H1 (cell line): ENCODE results near the gene DAND5. TPM values are rescaled to one million over a fixed set of nuclear protein-coding genes. Genes with fewer than 3 reads are reported as not detected.

Source experiments
- CTCF ChIA-PET: fragments of 300-600 bp; sonication (Branson Sonifier 250); formaldehyde crosslinking; loops from one replicate; lab custom pipeline; 2021; ENCODE audit not compliant: partially characterized antibody; lab: Charles Lee
- POLR2A ChIA-PET: fragments of 300-600 bp; sonication (Branson Sonifier 250); formaldehyde crosslinking; loops from one replicate; lab custom pipeline; 2021; ENCODE audit warnings: inconsistent platforms; ENCODE audit not compliant: partially characterized antibody; lab: Charles Lee
- DNase-seq, 2 experiments: peaks; one replicate each; pipeline versions ENCODE4 v3.0.0 to v3.0.0-alpha.2; 2010 to 2022; ENCODE audit warnings: low spot score in 2 of 2, low read depth in 1 of 2, mixed read lengths in 1 of 2
- FAIRE-seq: peaks from 2 replicates; lab custom pipeline; 2011; peaks lifted over from hg19 to GRCh38; lab: Jason Lieb, UNC
- H2AFZ ChIP-seq: 2 replicates; pipeline ENCODE4 v1.8.1; 2012; ENCODE audit warnings: low read length, inconsistent platforms
- H2AK5ac ChIP-seq: 2 replicates; pipeline ENCODE4 v1.6.1; 2013; ENCODE audit warnings: low read depth, low read length
- H2BK120ac ChIP-seq: replicated peaks from 2 replicates; pipeline ENCODE3; 2013; ENCODE audit warnings: low read depth, low read length, inconsistent platforms
- H2BK12ac ChIP-seq: 2 replicates; pipeline ENCODE4 v1.6.1; 2013; ENCODE audit warnings: low read depth, low read length
- H2BK15ac ChIP-seq: 2 replicates; pipeline ENCODE4 v1.6.1; 2013; ENCODE audit warnings: low read length
- H2BK20ac ChIP-seq: 2 replicates; pipeline ENCODE4 v1.6.1; 2013; ENCODE audit warnings: low read length
- H2BK5ac ChIP-seq: 2 replicates; pipeline ENCODE4 v1.6.1; 2013; ENCODE audit warnings: low read depth, low read length
- H3K14ac ChIP-seq: 2 replicates; pipeline ENCODE4 v1.6.1; 2013; ENCODE audit warnings: inconsistent platforms; ENCODE audit not compliant: insufficient read length
- H3K18ac ChIP-seq: 2 replicates; pipeline ENCODE4 v1.6.1; 2013; ENCODE audit warnings: low read length; ENCODE audit errors: extremely low read depth
- H3K23ac ChIP-seq: 2 replicates; pipeline ENCODE4 v1.6.1; 2013; ENCODE audit warnings: inconsistent platforms; ENCODE audit not compliant: insufficient read length
- H3K23me2 ChIP-seq: 2 replicates; pipeline ENCODE4 v1.6.1; 2013; ENCODE audit warnings: low read depth, low read length
- H3K27ac ChIP-seq: 2 replicates; pipeline ENCODE4 v1.6.1; 2011; ENCODE audit warnings: low read depth, low read length, inconsistent platforms
- H3K27me3 ChIP-seq, 4 experiments: replicated peaks in 1 of 4; 1 replicate in 1 of 4; 2 replicates in 3 of 4; pipeline versions ENCODE4 v1.6.1 to v1.8.1; 2011 to 2013; ENCODE audit warnings: low read length in 3 of 4, mild to moderate bottlenecking in 3 of 4, inconsistent platforms in 2 of 4, mixed read lengths in 2 of 4, moderate library complexity in 1 of 4; ENCODE audit not compliant: control insufficient read depth in 3 of 4, insufficient read depth in 3 of 4; ENCODE audit errors: extremely low read depth in 1 of 4
- H3K36me3 ChIP-seq, 4 experiments: 2 replicates each; pipeline versions ENCODE4 v1.6.1 to v1.8.1; 2011 to 2013; ENCODE audit warnings: mild to moderate bottlenecking in 4 of 4, low read length in 3 of 4, moderate library complexity in 2 of 4, control low read depth in 1 of 4, inconsistent platforms in 1 of 4; ENCODE audit not compliant: insufficient read depth in 4 of 4, control insufficient read depth in 2 of 4
- H3K4ac ChIP-seq: replicated peaks from 2 replicates; pipeline ENCODE3; 2013; ENCODE audit warnings: low read length, low read depth, mixed read lengths, inconsistent platforms; ENCODE audit not compliant: insufficient read length
- H3K4me1 ChIP-seq, 4 experiments: replicated peaks in 1 of 4; 1 replicate in 1 of 4; 2 replicates in 3 of 4; pipeline versions ENCODE4 v1.6.1 to v1.8.1; 2011 to 2013; ENCODE audit warnings: low read length in 3 of 4, inconsistent platforms in 2 of 4, mixed read lengths in 1 of 4; ENCODE audit not compliant: insufficient read depth in 4 of 4, control insufficient read depth in 3 of 4
- H3K4me2 ChIP-seq, 2 experiments: 2 replicates each; pipeline versions ENCODE4 v1.6.1 to v1.8.1; 2011 to 2013; ENCODE audit warnings: low read depth in 2 of 2, low read length in 2 of 2, control low read depth in 1 of 2, inconsistent platforms in 1 of 2, mild to moderate bottlenecking in 1 of 2; ENCODE audit not compliant: insufficient read depth in 1 of 2
- H3K4me3 ChIP-seq, 4 experiments: fragments of 200-600, 300-600 bp in 1 of 4; sonication (generic), shearing (Covaris generic), sonication (Bioruptor Twin) in 1 of 4; 2 replicates each; pipeline versions ENCODE4 v1.5.1 to v1.8.1; 2011 to 2016; ENCODE audit warnings: low read length in 4 of 4, low read depth in 3 of 4, control low read depth in 2 of 4, inconsistent platforms in 2 of 4, mild to moderate bottlenecking in 2 of 4, mixed read lengths in 1 of 4, moderate library complexity in 1 of 4; ENCODE audit not compliant: insufficient read depth in 2 of 4; ENCODE audit errors: extremely low read depth in 1 of 4
- H3K56ac ChIP-seq: replicated peaks from 2 replicates; pipeline ENCODE3; 2013; ENCODE audit warnings: low read depth, mild to moderate bottlenecking, mixed read lengths, low read length, inconsistent platforms; ENCODE audit not compliant: insufficient read length
- H3K79me1 ChIP-seq: 2 replicates; pipeline ENCODE4 v1.6.1; 2013; ENCODE audit warnings: low read depth, low read length, control low read depth
- H3K79me2 ChIP-seq, 2 experiments: 2 replicates each; pipeline versions ENCODE4 v1.6.1 to v1.8.1; 2012 to 2013; ENCODE audit warnings: low read length in 2 of 2, mild to moderate bottlenecking in 2 of 2, inconsistent platforms in 1 of 2; ENCODE audit not compliant: insufficient read depth in 2 of 2, control insufficient read depth in 1 of 2
- H3K9ac ChIP-seq, 4 experiments: replicated peaks in 1 of 4; 1 replicate in 1 of 4; 2 replicates in 3 of 4; pipeline versions ENCODE4 v1.6.1 to v1.8.1; 2011 to 2013; ENCODE audit warnings: low read depth in 3 of 4, low read length in 3 of 4, control low read depth in 2 of 4, mild to moderate bottlenecking in 2 of 4, moderate library complexity in 2 of 4, inconsistent platforms in 1 of 4; ENCODE audit errors: extremely low read depth in 1 of 4
- H3K9me3 ChIP-seq, 2 experiments: 2 replicates each; pipeline versions ENCODE4 v1.6.1 to v1.8.1; 2012 to 2013; ENCODE audit warnings: mild to moderate bottlenecking in 2 of 2, moderate library complexity in 2 of 2, control low read depth in 1 of 2, inconsistent platforms in 1 of 2, low read depth in 1 of 2, low read length in 1 of 2, mixed read lengths in 1 of 2; ENCODE audit not compliant: insufficient read depth in 2 of 2
- H4K20me1 ChIP-seq, 2 experiments: replicated peaks in 1 of 2; 2 replicates each; pipeline versions ENCODE3 to v1.8.1; 2011 to 2013; ENCODE audit warnings: inconsistent platforms in 2 of 2, low read length in 2 of 2, mild to moderate bottlenecking in 1 of 2; ENCODE audit not compliant: insufficient read depth in 2 of 2, control insufficient read depth in 1 of 2
- H4K5ac ChIP-seq: 2 replicates; pipeline ENCODE4 v1.6.1; 2013; ENCODE audit warnings: low read length, low read depth, mixed read lengths, inconsistent platforms; ENCODE audit not compliant: insufficient read length
- H4K8ac ChIP-seq: 2 replicates; pipeline ENCODE4 v1.8.0; 2013; ENCODE audit warnings: mild to moderate bottlenecking, moderate library complexity, low read length, inconsistent platforms; ENCODE audit not compliant: insufficient read depth; ENCODE audit errors: extremely low read depth
- H4K91ac ChIP-seq: replicated peaks from 2 replicates; pipeline ENCODE3; 2013; ENCODE audit warnings: low read length, mixed read lengths, inconsistent platforms; ENCODE audit not compliant: insufficient read length
- ASH2L ChIP-seq: fragments of 200-600, 300-600 bp; sonication (generic); IDR thresholded peaks from one replicate; pipeline ENCODE4 v1.7.1; 2017; ENCODE audit warnings: low read length
- BACH1 ChIP-seq: IDR thresholded peaks from 2 replicates; pipeline ENCODE4 v1.6.1; 2012; ENCODE audit warnings: low read length, improper control_type of control experiment
- EGR1 ChIP-seq: IDR thresholded peaks from 2 replicates; pipeline ENCODE4 v1.6.1; 2011; ENCODE audit warnings: low read depth, low read length, borderline replicate concordance
- EP300 ChIP-seq, 2 experiments: IDR thresholded peaks; 1 replicate in 1 of 2; 2 replicates in 1 of 2; pipeline ENCODE4 v1.6.1; 2011 to 2012; ENCODE audit warnings: low read depth in 2 of 2, low read length in 2 of 2, mild to moderate bottlenecking in 2 of 2, borderline replicate concordance in 1 of 2, inconsistent platforms in 1 of 2, moderate library complexity in 1 of 2
- EZH2 ChIP-seq: fragments of 200-600 bp; sonication (generic); IDR thresholded peaks from 2 replicates; pipeline ENCODE4 v1.7.1; 2012; ENCODE audit warnings: low read depth, mild to moderate bottlenecking, moderate library complexity, low read length, inconsistent platforms; ENCODE audit not compliant: severe bottlenecking
- GABPA ChIP-seq: IDR thresholded peaks from 2 replicates; pipeline ENCODE4 v1.6.1; 2011; ENCODE audit warnings: mild to moderate bottlenecking, low read length, moderate library complexity, borderline replicate concordance; ENCODE audit not compliant: insufficient read depth
- POU5F1 ChIP-seq: IDR thresholded peaks from 2 replicates; pipeline ENCODE4 v1.6.1; 2011; ENCODE audit warnings: low read depth, mild to moderate bottlenecking, low read length, moderate library complexity
- SIN3A ChIP-seq, 2 experiments: IDR thresholded peaks in 1 of 2; conservative IDR thresholded peaks in 1 of 2; 2 replicates each; pipeline ENCODE4 v1.6.1; 2011 to 2012; ENCODE audit warnings: low read length in 2 of 2, improper control_type of control experiment in 1 of 2, low read depth in 1 of 2, mild to moderate bottlenecking in 1 of 2
- SP1 ChIP-seq: IDR thresholded peaks from 2 replicates; pipeline ENCODE4 v1.6.1; 2011; ENCODE audit warnings: low read depth, low read length
- SP4 ChIP-seq: IDR thresholded peaks from 2 replicates; pipeline ENCODE4 v1.6.1; 2012; ENCODE audit warnings: low read length, inconsistent platforms
- TCF12 ChIP-seq: IDR thresholded peaks from 2 replicates; pipeline ENCODE4 v1.6.1; 2011; ENCODE audit warnings: low read depth, mild to moderate bottlenecking, low read length
- ZNF274 ChIP-seq: IDR thresholded peaks from 2 replicates; pipeline ENCODE4 v1.7.0; 2012; ENCODE audit warnings: low read length, borderline replicate concordance; ENCODE audit errors: extremely low read depth
- WGBS, 2 experiments: shearing (Covaris generic) in 1 of 2; methylation state at CpG; one replicate each; pipeline versions ENCODE4 v1.1.6 to v1.1.7; 2013 to 2015; ENCODE audit warnings: low lambda C conversion rate in 2 of 2, mixed read lengths in 2 of 2, inconsistent platforms in 1 of 2, low coverage in 1 of 2, missing lambda C conversion rate in 1 of 2; ENCODE audit not compliant: insufficient replicate concordance in 2 of 2, insufficient coverage in 1 of 2, insufficient read length in 1 of 2; ENCODE audit errors: extremely low coverage in 1 of 2, missing lambda C conversion rate in 1 of 2; 5-methylcytosine and 5-hydroxymethylcytosine counted together
- polyA plus RNA-seq, 7 experiments: library from polyadenylated mRNA; depleted of rRNA in 3 of 7; stranded (reverse) in 5 of 7; unstranded in 2 of 7; fragments of >200 nt in 5 of 7; fragments of 200-250 nt in 2 of 7; gene quantifications; 1 replicate in 5 of 7; 2 replicates in 1 of 7; 4 replicates in 1 of 7; pipeline versions ENCODE4 v1.2.1 to v1.2.3, GENCODE V29; 2011 to 2013; ENCODE audit warnings: missing spikeins in 2 of 7, mixed read lengths in 2 of 7
- total RNA-seq: library from RNA; stranded (reverse); fragmentation: NEBNext Ultra II Directional; extraction: Animal tissue kit (Norgen Biotek cat#: 25700); gene quantifications from 2 replicates; pipeline ENCODE4 v1.2.1, GENCODE V29; 2021
- TF ChIP-seq, protein P1 (sequence below): IDR thresholded peaks from 2 replicates; pipeline ENCODE4 v1.6.1; 2012; ENCODE audit warnings: inconsistent platforms

Gene DAND5
- total and polyA plus RNA-seq, 2 of the 8 experiments (the other 6 are each of a cell fraction or from before 2014, with no cell fraction given), result 0.14 to 0.17 TPM

GRCh38 chr19:12990853-12991252 lies 21.5 kb downstream of the DAND5 start:
- FAIRE-seq (no peak), DNase-seq (no peak)
- no peaks in the 10 kb centered on the region for H3K9me3 ChIP-seq
- H3K23me2 ChIP-seq, result peaks cover 22% of the 10 kb centered on the region
- peaks cover 27 to 62% (median 57%) of the 10 kb centered on the region in 4 experiments for H3K27me3 ChIP-seq
- H3K4me3 ChIP-seq, result no peak overlapping the region
- H4K91ac ChIP-seq, result peak overlapping the region; percentile 17
- H2BK120ac ChIP-seq, result no peak overlapping the region
- CTCF ChIA-PET, result interaction anchor here (2.7 kb wide), 1 partner anchor 20 kb away, joined by 8 read pairs; no protein-coding TSS in a partner anchor
- H3K4ac ChIP-seq, result no peak overlapping the region
- no peak overlapping the region for H3K56ac ChIP-seq
- peak overlapping the region; percentile 32 for H3K18ac ChIP-seq
- peak overlapping the region; percentile 100 for H2BK15ac ChIP-seq
- no peak overlapping the region for H2AFZ ChIP-seq
- H4K8ac ChIP-seq, result no peak overlapping the region
- H2BK5ac ChIP-seq, result peak overlapping the region; percentile 60; the same call in 1 of the 2 replicates
- POLR2A ChIA-PET, result interaction anchor here (1.0 to 1.2 kb wide), 2 partner anchors 16 to 22 kb away, joined by 3 read pairs; no protein-coding TSS in a partner anchor
- H3K79me1 ChIP-seq, result peaks cover 3% of the 10 kb centered on the region; the same call in 1 of the 2 replicates
- no peak overlapping the region for H4K5ac ChIP-seq
- no peak overlapping the region for H3K14ac ChIP-seq
- H3K9ac ChIP-seq, result 0 out of 7 replicates have a peak overlapping the region, but pooled peaks of 1 of the 4 experiments have one; percentile 5
- peak overlapping the region; percentile 86 for H2BK20ac ChIP-seq
- H3K79me2 ChIP-seq, result no peaks in the 10 kb centered on the region
- peaks cover 4 to 25% of the 10 kb centered on the region in 2 experiments for H4K20me1 ChIP-seq
- H3K4me1 ChIP-seq, result peaks cover 0 to 11% (median 6%) of the 10 kb centered on the region in 4 experiments; a peak in 5 of 7 replicates
- no peak overlapping the region for H3K23ac ChIP-seq
- WGBS, 2 experiments, result 62% methylated on average over 3 of the region's 3 CpGs; no CpG with 5 or more reads in 1 of the 2 experiments
- peaks cover 0 to 4% (median 0%) of the 10 kb centered on the region in 4 experiments; a peak in 1 of 8 replicates for H3K36me3 ChIP-seq
- peak overlapping the region; percentile 100 for H2AK5ac ChIP-seq
- H2BK12ac ChIP-seq, result peak overlapping the region; percentile 99
- H3K27ac ChIP-seq, result no peak overlapping the region
- H3K4me2 ChIP-seq, result peak overlapping the region in 1 of 2 experiments; percentile 42; a peak in 2 of 4 replicates
- no peak for TF ChIP-seq SIN3A (conservative IDR thresholded peaks at IDR 0.05 in 1 of 2, IDR thresholded peaks at IDR 0.05 in 1 of 2; ENCODE audit: low read depth in 1 of 2, low read length in 2 of 2)
- TF ChIP-seq, protein P1, sequence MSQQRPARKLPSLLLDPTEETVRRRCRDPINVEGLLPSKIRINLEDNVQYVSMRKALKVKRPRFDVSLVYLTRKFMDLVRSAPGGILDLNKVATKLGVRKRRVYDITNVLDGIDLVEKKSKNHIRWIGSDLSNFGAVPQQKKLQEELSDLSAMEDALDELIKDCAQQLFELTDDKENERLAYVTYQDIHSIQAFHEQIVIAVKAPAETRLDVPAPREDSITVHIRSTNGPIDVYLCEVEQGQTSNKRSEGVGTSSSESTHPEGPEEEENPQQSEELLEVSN, result no peak
- TF ChIP-seq EZH2, result no peak
- no peak for TF ChIP-seq EGR1
- TF ChIP-seq EP300 (IDR thresholded peaks at IDR 0.05; ENCODE audit: borderline replicate concordance in 1 of 2, low read depth in 2 of 2, low read length in 2 of 2), result no peak
- no peak for TF ChIP-seq ZNF274
- TF ChIP-seq BACH1, result no peak
- no peak for TF ChIP-seq TCF12
- TF ChIP-seq ASH2L, result no peak
- no peak for TF ChIP-seq POU5F1
- TF ChIP-seq SP1, result no peak
- no peak for TF ChIP-seq SP4
- TF ChIP-seq GABPA, result no peak
